ENCODE data around the gene UBE2G2. TPM values are rescaled to one million over a fixed set of nuclear protein-coding genes. Genes with fewer than 3 reads are reported as not detected.

UBE2G2 gene
- total and polyA plus RNA-seq, 7 donors, result 21.6 to 101 (median 51.5) TPM

DNA sequence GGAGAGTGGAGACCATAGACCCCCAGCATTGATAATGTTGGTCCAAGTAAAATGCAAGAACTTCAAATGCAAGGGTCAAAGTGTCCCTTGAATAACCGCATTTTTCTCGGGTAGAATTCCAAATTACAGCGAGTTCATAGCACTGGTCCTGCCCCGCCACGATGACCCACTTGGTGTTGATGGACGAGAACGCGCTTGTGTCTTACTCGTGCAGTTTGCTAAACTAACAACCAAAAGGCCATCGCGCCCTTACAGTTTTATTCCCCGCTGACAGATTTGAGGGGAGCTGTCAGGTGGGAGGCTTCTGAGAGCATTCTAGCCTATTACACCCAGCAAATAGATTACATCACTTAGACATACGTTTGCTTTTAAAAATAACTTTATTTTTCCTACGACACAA, 72.9 kb downstream of the UBE2G2 start:
- no peak overlapping the region for H3K4me3 ChIP-seq
- H3K27ac ChIP-seq, result no peak overlapping the region
- H3K27me3 ChIP-seq, result peaks cover 3 to 45% (median 17%) of the 10 kb centered on the region in 3 donors
- H3K9me3 ChIP-seq, result no peaks in the 10 kb centered on the region
- intact Hi-C loops (cut with DNase I), result no loop called here
- peaks cover 0 to 3% (median 0%) of the 10 kb centered on the region in 4 donors for H3K4me1 ChIP-seq
- TF ChIP-seq POLR2AphosphoS5 (IDR thresholded peaks at IDR 0.05), result no peak
- no peak for TF ChIP-seq EP300 (IDR thresholded peaks at IDR 0.05)
- no peak for TF ChIP-seq POLR2A (IDR thresholded peaks at IDR 0.05)
- TF ChIP-seq, protein P1, sequence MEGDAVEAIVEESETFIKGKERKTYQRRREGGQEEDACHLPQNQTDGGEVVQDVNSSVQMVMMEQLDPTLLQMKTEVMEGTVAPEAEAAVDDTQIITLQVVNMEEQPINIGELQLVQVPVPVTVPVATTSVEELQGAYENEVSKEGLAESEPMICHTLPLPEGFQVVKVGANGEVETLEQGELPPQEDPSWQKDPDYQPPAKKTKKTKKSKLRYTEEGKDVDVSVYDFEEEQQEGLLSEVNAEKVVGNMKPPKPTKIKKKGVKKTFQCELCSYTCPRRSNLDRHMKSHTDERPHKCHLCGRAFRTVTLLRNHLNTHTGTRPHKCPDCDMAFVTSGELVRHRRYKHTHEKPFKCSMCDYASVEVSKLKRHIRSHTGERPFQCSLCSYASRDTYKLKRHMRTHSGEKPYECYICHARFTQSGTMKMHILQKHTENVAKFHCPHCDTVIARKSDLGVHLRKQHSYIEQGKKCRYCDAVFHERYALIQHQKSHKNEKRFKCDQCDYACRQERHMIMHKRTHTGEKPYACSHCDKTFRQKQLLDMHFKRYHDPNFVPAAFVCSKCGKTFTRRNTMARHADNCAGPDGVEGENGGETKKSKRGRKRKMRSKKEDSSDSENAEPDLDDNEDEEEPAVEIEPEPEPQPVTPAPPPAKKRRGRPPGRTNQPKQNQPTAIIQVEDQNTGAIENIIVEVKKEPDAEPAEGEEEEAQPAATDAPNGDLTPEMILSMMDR (IDR thresholded peaks at IDR 0.05), result no peak
- no peak for DNase-seq
- 84 to 88% methylated on average over 14 of the region's 14 CpGs for WGBS, 2 donors
- no peaks in the 10 kb centered on the region for H3K36me3 ChIP-seq

GRCh38 chr21:44727757-44728156, 73.9 kb downstream of the UBE2G2 start:
- peaks cover 7 to 55% (median 26%) of the 10 kb centered on the region in 3 donors for H3K27me3 ChIP-seq
- 70 to 75% methylated on average over 9 of the region's 9 CpGs for WGBS, 2 donors
- DNase-seq, result no peak
- H3K36me3 ChIP-seq, result no peaks in the 10 kb centered on the region
- no peak for TF ChIP-seq POLR2AphosphoS5 (IDR thresholded peaks at IDR 0.05)
- no peak for TF ChIP-seq EP300 (IDR thresholded peaks at IDR 0.05)
- no peak for TF ChIP-seq POLR2A (IDR thresholded peaks at IDR 0.05)
- TF ChIP-seq, protein P1 (IDR thresholded peaks at IDR 0.05), result no peak
- no peak overlapping the region for H3K4me3 ChIP-seq
- H3K4me1 ChIP-seq, result peaks cover 0 to 7% (median 0%) of the 10 kb centered on the region in 4 donors
- no peak overlapping the region for H3K27ac ChIP-seq
- intact Hi-C loops (cut with DNase I), result no loop called here
- H3K9me3 ChIP-seq, result no peaks in the 10 kb centered on the region

GRCh38 chr21:44727321-44727720, 74.3 kb downstream of the UBE2G2 start:
- peaks cover 0 to 7% (median 0%) of the 10 kb centered on the region in 4 donors for H3K4me1 ChIP-seq

DNA sequence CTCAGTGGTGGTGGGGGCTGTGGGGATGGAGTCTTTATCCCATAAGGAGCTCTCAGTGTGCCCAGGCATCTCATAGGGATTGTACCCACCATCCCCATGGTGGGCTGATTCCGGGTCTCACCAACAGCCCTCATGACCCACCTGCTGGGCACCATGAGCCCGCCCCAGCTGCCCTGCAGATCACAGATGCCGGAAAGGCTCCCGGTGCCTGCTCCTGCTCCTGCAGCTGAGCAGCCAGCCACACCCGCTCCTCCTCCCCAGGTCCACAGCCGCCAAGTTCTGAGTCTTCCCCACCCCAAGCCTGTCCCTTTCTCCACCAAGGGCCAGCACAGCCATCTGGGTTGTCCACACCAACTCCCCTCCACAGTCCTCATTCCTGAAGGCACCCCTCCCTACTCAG, 74.8 kb downstream of the UBE2G2 start:
- H3K4me1 ChIP-seq, result peaks cover 0 to 7% (median 0%) of the 10 kb centered on the region in 4 donors
- no peaks in the 10 kb centered on the region for H3K36me3 ChIP-seq
- 33 to 72% methylated on average over 6 of the region's 6 CpGs for WGBS, 2 donors
- peak; percentile 53 for DNase-seq
- H3K4me3 ChIP-seq, result no peak overlapping the region
- intact Hi-C loops (cut with DNase I), result no loop called here
- no peaks in the 10 kb centered on the region for H3K9me3 ChIP-seq
- H3K27ac ChIP-seq, result no peak overlapping the region
- TF ChIP-seq EP300 (IDR thresholded peaks at IDR 0.05) (no peak), POLR2A (IDR thresholded peaks at IDR 0.05) (no peak), POLR2AphosphoS5 (IDR thresholded peaks at IDR 0.05) (no peak)
- TF ChIP-seq, protein P1 (IDR thresholded peaks at IDR 0.05), result no peak
- H3K27me3 ChIP-seq, result peaks cover 7 to 62% (median 30%) of the 10 kb centered on the region in 3 donors

More at GRCh38 chr21:44727321-44727720, 74.3 kb downstream of the UBE2G2 start:
- Histone ChIP-seq H3K27ac (no peak overlapping the region), H3K4me3 (no peak overlapping the region), H3K36me3 (no peaks in the 10 kb centered on the region), H3K27me3 (peaks cover 7 to 59% (median 30%) of the 10 kb centered on the region in 3 donors), H3K9me3 (no peaks in the 10 kb centered on the region)
- DNase-seq, result no peak
- TF ChIP-seq POLR2AphosphoS5 (IDR thresholded peaks at IDR 0.05) (no peak), POLR2A (IDR thresholded peaks at IDR 0.05) (no peak)
- TF ChIP-seq, protein P1 (IDR thresholded peaks at IDR 0.05), result no peak
- 93 to 97% methylated on average over 8 of the region's 8 CpGs for WGBS, 2 donors
- intact Hi-C loops (cut with DNase I), result no loop called here

- intact Hi-C loops (cut with DNase I), result no loop called here
- H3K36me3 ChIP-seq, result no peaks in the 10 kb centered on the region
- no peak for DNase-seq
- peaks cover 0 to 7% (median 0%) of the 10 kb centered on the region in 4 donors for H3K4me1 ChIP-seq
- 91 to 92% methylated on average over 14 of the region's 14 CpGs for WGBS, 2 donors
- no peak overlapping the region for H3K27ac ChIP-seq
- no peak overlapping the region for H3K4me3 ChIP-seq
- H3K9me3 ChIP-seq, result no peaks in the 10 kb centered on the region
- peaks cover 7 to 78% (median 30%) of the 10 kb centered on the region in 3 donors for H3K27me3 ChIP-seq
- TF ChIP-seq, protein P1 (IDR thresholded peaks at IDR 0.05), result no peak
- no peak for TF ChIP-seq POLR2A (IDR thresholded peaks at IDR 0.05)
- no peak for TF ChIP-seq POLR2AphosphoS5 (IDR thresholded peaks at IDR 0.05)
- TF ChIP-seq EP300 (IDR thresholded peaks at IDR 0.05), result no peak
Measured at GRCh38 chr21:44724926-44725325, 76.7 kb downstream of the UBE2G2 start.
